Measurements from ENCODE around the gene ZNF217. TPM values are rescaled to one million over a fixed set of nuclear protein-coding genes. Genes with fewer than 3 reads are reported as not detected.
"Not testable (repeated sequence)": the region's sequence is repeated elsewhere in the genome, so short reads cannot be mapped to it uniquely, and the experiment has no call there.

The ZNF217 gene
- polyA plus RNA-seq, 4 donors, result 31.4 to 35.5 (median 33.9) TPM

DNA sequence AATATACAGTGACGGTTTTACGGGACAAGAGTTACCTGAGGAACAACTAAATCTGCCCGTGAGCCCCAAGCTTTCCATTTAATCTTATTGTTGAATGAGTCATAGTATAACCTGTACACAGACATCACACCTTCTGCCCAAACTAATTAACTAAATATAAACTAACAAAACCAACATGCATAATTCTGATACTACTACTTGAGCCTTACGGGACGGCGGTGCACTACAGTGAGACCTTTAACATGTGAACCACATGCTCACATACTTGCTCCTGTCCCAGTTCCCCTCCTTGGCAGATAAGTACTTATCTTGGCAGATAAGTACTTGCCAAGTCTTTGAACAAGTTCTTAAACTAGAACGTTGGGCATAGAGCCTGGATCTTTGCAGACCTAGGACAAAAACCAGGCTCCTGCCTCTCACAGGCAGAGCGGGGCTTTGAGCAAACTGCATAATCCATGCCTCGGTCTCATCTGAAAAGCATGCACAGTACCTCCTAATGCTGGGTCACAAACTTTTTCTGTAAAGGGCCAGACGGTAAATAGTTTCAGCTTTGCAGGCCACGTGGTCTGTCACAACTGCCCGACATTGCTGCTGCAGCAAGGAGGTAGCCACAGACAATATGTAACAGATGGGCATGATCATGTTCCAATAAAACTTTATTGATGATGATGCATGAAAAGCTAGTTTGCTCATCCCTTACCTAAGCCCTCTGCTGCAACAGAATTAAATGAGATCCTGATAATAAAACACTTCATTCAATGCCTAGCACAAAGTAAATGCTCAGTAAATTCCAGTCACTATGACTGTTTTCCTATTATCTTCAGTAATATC lies 23.0 kb downstream of the ZNF217 start:
- no peak for DNase-seq (ENCODE audit: low read depth in 4 of 4, low spot score in 3 of 4)

DNA sequence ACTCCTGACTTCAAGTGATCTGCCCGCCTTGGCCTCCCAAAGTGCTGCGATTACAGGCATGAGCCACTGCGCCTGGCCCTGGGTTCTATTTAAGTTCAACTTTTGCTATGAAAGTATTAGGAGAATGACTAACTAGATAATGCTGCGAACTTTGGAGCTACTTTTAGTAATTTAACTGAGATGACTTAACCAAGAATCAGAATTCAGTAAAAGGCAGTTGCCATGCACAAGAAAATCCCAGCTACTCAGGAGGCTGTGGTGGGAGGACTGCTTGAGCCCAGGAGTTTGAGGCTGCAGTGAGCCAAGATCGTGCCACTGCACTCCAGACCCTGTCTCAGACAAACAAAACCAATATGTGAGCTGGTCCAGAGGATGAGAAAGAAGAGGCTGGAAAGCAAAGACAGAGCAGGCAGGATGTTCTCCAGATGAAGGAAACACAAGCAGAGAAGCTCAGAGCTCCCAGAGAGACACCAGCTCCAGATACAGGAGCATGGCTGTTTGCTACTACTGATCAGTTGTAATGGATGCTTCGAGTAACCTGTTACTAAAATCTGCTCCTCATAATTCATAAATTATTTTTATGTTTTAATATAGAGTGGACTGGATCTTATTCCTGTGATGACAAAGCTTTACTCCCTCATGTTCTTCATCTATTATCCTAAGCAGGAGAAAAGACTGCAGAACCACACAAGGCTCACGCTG lies 23.9 kb downstream of the ZNF217 start:
- no peak for DNase-seq (ENCODE audit: low read depth in 4 of 4, low spot score in 3 of 4)

DNA sequence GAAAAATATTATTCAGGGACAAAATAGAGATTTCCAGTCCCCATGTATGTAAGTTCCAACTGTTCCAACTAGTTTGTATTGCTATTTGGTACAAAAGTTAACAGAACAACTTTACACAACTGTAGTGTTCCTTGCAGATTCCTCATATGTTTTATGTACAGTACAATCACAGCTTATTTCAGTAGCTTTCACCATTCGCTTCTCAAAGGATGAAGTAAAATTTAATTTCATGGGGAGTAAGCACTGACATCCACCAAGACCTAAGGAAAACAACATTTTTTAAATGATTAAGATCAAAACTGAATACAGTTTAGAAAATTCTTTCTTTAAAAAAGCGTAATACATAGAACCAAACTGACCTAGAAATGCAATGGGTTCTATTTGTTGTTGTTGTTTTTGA lies 24.6 kb downstream of the ZNF217 start:
- no peak for DNase-seq (ENCODE audit: low read depth in 4 of 4, low spot score in 3 of 4)

DNA sequence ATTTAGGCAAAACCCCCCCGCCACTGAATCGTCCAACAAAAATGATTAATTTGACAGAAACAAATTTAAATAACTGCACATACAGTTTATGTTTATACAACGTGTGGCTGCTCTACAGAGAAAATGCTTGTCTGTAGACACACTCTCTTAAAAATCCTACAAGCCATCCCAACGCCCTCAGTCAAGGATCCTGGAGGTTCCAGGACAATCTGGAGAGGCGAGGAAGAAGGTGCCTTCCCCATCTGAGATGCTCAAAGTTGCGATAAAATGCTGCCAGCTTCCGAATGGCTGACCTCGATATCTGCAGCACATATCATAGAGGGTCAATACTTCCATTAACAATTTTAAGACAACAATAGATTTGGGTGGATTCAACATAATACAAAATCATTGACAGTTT lies 25.3 kb downstream of the ZNF217 start:
- DNase-seq (ENCODE audit: low read depth in 4 of 4, low spot score in 3 of 4), result no peak

DNA sequence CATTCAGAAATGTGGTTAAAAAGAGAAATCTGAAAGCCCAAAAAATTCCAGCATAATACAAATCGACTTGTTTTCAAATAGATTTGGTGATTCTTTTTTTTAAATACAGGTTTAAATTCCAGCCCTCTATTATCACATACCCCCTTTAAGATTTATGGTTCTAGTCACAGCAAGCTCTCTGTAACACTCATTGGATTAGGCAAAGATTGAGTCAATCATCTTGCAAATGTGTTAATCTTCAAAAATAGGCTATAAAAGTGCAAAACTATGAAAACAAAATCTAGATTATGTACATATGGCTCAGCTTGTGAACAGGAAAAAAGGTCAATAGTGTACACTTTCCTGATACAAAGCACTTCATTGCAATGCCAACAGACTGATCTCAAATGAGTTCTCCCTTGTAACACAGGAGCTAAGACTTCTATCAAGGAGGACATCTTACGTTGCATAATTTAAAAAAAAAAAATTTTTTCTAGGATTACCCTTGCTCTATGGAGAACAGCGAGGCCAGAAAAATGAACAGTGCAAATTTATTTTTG lies 26.2 kb downstream of the ZNF217 start:
- no peak for DNase-seq (ENCODE audit: low read depth in 4 of 4, low spot score in 3 of 4)

DNA sequence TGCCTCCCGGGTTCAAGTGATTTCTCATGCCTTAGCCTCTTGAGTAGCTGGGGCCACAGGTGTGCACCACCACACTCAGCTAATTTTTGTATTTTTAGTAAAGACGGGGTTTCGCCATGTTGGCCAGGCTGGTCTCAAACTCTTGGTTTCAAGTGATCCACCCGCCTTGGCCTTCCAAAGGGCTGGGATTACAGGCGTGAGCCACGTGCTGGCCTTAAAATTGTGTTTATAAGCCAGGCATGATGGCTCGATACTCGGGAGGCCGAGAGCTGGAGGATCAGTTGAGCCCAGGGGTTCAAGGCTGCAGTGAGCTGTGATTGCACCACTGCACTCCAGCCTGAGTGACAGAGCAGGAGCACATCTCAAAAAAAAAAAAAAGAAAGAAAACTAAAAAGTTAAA lies 27.0 kb downstream of the ZNF217 start:
- DNase-seq (ENCODE audit: low read depth in 4 of 4, low spot score in 3 of 4), result not testable (repeated sequence)

DNA sequence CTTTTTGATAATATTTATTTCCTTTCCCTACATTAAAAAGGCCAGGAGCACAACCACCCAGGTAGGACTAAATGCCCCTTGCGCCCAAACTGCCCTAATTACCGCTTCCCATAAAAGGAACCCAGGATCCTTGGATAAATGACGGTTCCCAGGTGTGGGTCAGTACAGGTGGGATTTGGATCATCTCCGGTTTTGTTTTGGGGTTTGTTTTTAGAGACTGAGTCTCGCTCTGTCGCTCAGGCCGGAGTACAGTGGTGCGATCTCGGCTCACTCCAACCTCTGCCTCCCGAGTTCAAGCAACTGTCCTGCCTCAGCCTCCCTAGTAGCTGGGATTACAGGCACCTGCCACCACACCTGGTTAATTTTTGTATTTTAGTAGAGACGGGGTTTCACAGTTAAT lies 28.4 kb downstream of the ZNF217 start:
- no peak for DNase-seq (ENCODE audit: low read depth in 4 of 4, low spot score in 3 of 4)

DNA sequence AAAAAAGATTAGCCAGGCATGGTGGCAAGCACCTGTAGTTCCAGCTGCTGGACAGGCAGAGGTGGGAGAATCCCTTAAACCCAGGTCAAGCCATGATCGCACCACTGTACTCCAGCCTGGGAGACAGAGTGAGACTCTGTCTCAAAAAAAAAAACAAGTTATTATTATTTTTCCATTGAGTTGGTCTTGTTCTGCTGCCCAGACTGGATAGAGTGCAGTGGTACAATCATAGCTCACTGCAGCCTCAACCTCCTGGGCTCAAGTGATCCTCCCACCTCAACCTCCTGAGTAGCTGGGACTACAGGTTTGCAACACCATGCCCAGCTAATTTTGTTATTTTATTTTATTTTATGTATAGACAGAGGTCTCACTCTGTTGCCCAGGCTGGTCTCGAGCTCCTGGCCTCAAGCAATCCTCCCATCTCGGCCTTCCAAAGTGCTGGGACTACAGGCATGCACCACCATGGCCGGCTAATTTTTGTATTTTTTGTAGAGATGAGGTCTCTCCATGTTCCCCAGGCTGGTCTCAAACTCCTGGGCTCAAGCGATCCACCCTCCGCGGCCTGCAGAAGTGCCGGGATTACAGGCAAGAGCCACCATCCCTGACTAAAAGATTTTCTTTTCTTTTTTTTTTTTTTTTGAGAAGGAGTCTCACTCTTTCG lies 31.4 kb downstream of the ZNF217 start:
- DNase-seq (ENCODE audit: low read depth in 4 of 4, low spot score in 3 of 4), result not testable (repeated sequence)

DNA sequence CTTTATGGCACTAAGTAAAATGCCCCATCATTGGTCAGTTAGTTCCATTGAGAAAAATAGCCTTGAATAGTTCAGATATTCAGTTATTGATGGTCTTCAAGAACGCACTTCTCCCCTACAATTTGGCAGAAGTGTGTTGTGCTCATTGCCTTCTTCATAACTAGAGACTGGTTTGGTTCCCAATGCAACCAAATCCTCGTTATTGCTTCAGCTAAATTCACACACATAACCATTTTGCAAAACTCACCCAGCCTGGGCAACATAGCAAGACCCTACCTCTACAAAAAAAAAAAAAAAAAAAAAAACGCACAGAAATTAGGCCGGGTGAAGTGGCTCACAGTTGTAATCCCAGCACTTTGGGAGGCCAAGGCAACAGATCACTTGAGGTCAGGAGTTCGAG lies 32.1 kb downstream of the ZNF217 start:
- no peak for DNase-seq (ENCODE audit: low read depth in 4 of 4, low spot score in 3 of 4)

DNA sequence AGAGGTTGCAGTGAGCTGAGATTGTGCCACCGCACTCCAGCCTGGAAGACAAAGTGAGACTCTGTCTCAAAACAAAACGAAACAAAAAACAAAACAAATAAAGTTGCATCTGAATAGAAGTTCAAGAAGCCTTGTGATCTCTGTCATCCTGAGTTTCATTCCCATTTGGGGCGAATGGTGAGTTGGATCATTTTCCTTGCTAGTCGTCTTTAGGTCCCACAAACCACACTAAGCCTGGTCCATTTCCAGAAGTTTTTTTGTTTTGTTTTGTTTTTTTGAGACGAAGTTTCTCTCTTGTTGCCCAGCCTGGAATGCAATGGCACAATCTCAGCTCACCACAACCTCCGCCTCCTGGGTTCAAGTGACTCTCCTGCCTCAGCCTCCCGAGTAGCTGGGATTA lies 33.8 kb downstream of the ZNF217 start:
- no peak for DNase-seq (ENCODE audit: low read depth in 4 of 4, low spot score in 3 of 4)

DNA sequence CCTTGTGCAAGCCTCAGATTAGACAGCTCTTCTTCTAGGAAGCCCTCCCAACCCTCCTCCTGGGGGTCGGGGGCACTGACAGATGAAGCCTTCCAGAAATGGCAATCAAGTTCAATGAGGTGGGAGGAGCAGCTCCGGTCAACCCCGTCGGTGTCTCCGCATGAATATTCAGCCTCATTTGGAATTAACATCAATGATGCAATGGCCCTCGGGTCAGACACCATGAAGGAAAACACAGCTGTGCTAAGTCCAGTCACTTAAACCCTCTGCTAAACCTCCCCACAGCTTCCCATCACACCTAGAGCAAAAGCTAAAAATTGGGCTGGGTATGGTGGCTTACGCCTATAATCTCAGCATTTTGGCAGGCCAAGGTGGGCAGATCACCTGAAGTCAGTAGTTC lies 36.5 kb downstream of the ZNF217 start:
- no peak for DNase-seq (ENCODE audit: low read depth in 4 of 4, low spot score in 3 of 4)

DNA sequence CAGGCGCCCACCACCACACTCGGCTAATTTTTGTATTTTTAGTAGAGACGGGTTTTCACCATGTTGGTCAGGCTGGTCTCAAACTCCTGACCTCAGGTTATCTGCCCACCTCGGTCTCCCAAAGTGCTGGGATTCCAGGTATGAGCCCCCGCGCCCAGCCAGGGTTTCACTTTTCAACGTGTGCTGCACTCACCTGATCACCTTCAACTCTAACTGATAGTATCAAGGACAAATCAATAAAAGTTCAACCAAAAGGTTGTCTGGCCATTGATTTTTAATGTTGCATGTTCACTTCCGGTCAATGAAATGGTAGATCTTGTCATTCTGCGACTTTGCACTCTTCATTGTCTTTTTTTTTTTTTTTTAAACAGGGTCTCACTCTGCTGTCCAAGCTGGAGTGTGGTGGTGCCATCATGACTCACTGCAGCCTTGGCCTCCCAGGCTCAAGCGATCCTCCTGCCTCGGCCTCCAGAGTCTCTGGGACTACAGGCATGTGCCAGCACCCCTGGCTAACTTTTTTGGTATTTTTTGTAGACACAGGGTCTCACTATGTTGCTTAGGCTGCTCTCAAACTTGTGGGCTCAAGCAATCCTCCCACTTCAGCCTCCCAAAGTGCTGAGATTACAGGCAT lies 37.3 kb downstream of the ZNF217 start:
- DNase-seq (ENCODE audit: low read depth in 4 of 4, low spot score in 3 of 4), result no peak

DNA sequence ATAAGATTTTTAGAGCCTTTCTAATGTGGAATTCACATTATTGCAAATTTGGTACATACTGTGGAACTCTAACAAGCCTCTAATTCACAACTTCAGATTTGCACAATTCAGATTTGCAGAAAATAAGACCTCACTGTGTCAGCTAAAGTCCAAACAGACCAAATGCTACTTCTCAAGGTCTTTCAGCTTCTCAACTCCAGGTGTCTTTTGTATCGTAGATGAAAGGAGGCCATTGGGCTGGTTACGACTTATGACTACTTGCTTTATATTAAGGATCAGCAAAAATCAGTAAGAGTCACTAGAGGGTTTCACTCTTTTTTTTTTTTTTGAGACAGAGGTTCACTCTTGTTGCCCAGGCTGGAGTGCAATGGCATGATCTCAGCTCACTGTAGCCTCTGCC lies 37.8 kb downstream of the ZNF217 start:
- DNase-seq (ENCODE audit: low read depth in 4 of 4, low spot score in 3 of 4), result no peak

DNA sequence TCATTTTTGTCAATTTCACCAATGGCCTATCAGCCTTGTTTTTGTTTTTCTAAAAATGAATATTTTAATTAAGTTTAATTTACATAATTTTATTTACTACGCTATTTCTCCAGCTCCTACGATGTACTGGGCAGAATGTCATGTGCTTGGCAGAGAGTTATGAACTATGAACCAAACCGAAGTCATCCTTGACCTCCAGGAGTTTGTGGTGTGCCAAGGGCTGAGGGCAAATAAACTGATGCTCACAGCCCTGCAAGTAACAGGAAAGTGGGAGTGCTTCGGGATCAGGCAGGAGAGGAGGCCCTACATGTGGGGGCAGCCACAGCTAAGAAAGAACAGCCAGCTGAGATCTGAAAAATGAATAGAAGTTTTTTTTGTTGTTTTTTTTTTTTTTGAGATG lies 38.6 kb downstream of the ZNF217 start:
- no peak for DNase-seq (ENCODE audit: low read depth in 4 of 4, low spot score in 3 of 4)

DNA sequence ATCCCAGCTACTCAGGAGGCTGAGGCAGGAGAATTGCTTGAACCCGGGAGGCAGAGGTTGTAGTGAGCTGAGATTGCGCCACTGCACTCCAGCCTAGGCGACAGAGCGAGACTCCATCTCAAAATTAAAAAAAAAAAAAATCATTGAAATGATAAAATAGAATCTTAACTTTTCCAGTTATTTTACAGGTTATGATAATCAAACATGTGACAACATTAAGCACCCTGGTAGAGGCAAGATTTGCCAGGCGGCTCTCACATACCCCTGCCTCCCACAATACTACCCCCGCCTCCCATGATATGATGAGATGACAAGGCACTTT lies 41.1 kb downstream of the ZNF217 start:
- not testable (repeated sequence) for DNase-seq (ENCODE audit: low read depth in 4 of 4, low spot score in 3 of 4)

DNA sequence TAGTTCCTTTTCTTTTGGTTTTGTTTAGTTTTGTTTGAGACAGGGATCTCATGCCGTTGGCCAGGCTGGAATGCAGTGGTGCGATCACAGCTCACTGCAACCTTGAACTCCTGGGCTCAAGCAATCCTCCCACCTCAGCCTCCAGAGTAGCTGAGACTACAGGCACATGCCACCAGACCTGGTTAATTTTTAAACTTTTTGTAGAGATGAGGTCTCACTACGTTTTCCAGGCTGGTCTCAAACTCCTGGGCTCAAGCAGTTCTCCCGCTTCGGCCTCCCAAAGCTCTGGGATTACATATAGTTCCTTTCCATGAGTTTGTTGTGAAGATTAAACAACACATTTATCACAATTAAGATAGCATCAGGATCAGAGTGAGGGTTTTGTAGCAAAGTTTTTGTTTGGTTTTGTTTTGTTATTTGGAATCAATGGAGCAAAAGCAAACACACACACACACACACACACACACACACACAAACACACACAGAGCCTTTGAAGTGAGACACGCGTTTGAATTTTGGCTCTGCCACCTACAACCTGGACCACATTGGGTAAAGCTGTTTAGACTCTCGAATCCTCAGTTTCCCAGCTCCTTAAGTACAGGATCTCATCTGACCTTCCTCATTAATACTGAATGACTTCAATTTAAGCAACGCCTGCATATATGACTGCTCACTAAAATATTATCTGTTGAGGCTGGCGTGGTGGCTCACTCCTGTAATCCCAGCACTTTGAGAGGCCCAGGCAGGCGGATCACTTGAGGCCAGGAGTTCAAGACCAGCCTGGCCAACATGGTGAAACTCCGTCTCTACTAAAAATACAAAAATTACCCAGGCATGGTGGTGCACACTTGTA lies 41.7 kb downstream of the ZNF217 start:
- not testable (repeated sequence) for DNase-seq (ENCODE audit: low read depth in 4 of 4, low spot score in 3 of 4)

DNA sequence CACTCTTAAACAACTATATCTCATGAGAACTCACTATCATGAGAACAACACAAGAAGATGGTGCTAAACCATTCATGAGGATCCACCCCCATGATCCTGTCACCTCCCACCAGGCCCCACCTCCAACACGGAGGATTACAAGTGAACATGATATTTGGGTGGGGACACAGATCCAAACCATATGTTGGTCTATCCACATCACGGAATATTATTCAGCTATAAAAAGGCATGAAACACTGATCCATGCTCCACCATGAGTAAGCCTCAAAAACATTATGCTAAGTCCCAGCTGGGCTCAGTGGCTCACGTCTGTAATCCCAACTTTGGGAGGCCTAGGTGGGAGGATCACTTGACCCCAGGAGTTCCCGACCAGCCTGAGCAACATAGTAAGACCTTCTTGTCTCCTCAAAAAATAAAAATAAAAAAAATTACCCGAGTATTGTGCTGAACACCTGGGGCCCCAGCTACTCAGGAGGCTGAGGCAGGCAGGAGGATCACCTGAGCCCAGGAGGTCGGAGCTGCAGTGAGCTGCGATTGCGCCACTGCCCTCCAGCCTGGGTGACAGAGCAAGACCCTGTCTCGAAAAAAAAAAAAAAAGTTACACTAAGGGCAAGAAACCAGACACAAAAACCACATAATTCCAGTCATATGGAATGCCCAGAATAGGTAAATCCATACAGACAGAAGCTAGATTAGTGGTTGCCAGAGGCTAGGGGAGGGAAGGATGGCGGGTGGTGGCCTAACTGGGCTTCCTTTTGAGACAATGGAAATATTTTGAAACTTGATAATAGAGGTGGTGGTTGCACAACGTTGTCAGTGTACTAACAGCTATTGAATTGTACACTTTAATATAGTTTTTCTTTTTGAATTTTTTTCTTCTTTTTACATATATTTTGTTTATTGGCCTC lies 43.1 kb downstream of the ZNF217 start:
- no peak for DNase-seq (ENCODE audit: low read depth in 4 of 4, low spot score in 3 of 4)

DNA sequence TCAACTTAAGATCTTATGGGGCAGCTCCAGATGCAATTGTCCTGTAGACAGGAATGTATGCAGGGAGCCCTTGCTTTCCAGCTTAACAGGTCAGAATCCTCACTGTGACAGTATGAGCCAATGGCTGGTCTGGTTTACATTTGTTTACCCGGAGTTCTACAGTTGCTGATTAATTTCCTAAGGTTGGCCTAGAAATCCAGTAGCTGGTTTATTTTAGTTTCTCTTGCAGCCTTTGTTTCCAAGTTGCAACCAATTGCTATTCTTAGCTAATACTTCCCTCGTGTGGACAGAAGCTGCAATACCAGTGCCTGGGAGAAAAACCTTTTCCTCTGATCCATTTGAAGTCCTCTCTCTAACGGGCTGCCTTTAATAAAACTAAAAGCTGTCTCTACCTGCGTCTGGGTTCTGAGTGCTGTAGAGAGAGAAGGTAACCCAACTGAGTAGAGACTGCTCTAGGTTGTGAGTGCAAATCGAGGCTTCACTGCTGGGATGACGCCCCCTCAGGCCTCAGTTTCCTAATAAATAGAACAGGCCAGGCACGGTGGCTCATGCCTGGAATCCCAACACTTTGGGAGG lies 45.9 kb downstream of the ZNF217 start:
- peak; percentile 54 to 71 (median 63) for DNase-seq (ENCODE audit: low read depth in 4 of 4, low spot score in 3 of 4)

DNA sequence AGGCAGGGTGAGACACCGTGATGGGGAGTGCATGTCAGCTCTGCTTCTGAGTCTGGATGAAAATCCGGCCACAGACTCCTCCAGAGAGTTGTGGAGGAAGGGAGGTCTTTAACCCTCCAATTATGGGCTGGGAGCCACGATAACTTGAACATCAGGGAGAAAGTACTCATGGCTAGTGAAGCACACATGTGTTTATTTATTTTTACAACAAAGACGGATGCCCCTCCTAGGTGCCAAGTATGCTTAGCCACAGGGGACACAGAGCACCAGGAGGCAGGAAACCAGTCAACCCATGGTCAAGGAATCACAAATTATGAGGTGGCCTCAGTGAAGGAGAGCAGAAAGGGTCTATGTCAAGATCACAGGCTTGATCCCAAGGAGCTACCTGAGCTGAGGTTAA lies 54.1 kb downstream of the ZNF217 start:
- DNase-seq (ENCODE audit: low read depth in 4 of 4, low spot score in 3 of 4), result no peak
